ENCODE data around the gene CLDN10. TPM values are rescaled to one million over a fixed set of nuclear protein-coding genes. Genes with fewer than 3 reads are reported as not detected.

Gene CLDN10
- total and polyA plus RNA-seq, 2 of the 8 experiments (the other 6 are each of a cell fraction or from before 2014, with no cell fraction given): 41.2 to 43.6 TPM

- FAIRE-seq (no peak), DNase-seq (ENCODE audit: low read depth in 1 of 2, low spot score in 2 of 2) (no peak)
- H3K4me3 ChIP-seq (ENCODE audit: extremely low read depth in 1 of 4, insufficient read depth in 2 of 4, low read depth in 3 of 4, low read length in 4 of 4): no peak overlapping the region
- no peaks in the 10 kb centered on the region for H3K79me1 ChIP-seq (ENCODE audit: low read depth, low read length)
- peaks cover 0 to 3% (median 0%) of the 10 kb centered on the region in 4 experiments; a peak in 3 of 8 replicates for H3K36me3 ChIP-seq (ENCODE audit: control insufficient read depth in 2 of 4, insufficient read depth in 4 of 4, low read length in 3 of 4)
- no peak overlapping the region for H2AK5ac ChIP-seq (ENCODE audit: low read depth, low read length)
- H3K4me1 ChIP-seq (replicated peaks in 1 of 4; ENCODE audit: control insufficient read depth in 3 of 4, insufficient read depth in 4 of 4, low read length in 3 of 4): no peaks in the 10 kb centered on the region
- no peak overlapping the region for H3K4ac ChIP-seq (replicated peaks; ENCODE audit: insufficient read length, low read depth, low read length)
- H3K9ac ChIP-seq (replicated peaks in 1 of 4; ENCODE audit: extremely low read depth in 1 of 4, low read depth in 3 of 4, low read length in 3 of 4): no peak overlapping the region
- H2BK12ac ChIP-seq (ENCODE audit: low read depth, low read length): no peak overlapping the region
- no peak overlapping the region for H3K56ac ChIP-seq (replicated peaks; ENCODE audit: insufficient read length, low read depth, low read length)
- H3K27me3 ChIP-seq (replicated peaks in 1 of 4; ENCODE audit: control insufficient read depth in 3 of 4, extremely low read depth in 1 of 4, insufficient read depth in 3 of 4, low read length in 3 of 4): no peaks in the 10 kb centered on the region
- no peak overlapping the region for H3K23ac ChIP-seq (ENCODE audit: insufficient read length)
- no peaks in the 10 kb centered on the region for H3K23me2 ChIP-seq (ENCODE audit: low read depth, low read length)
- H2BK120ac ChIP-seq (replicated peaks; ENCODE audit: low read depth, low read length): no peak overlapping the region
- no peak overlapping the region for H2BK5ac ChIP-seq (ENCODE audit: low read depth, low read length)
- no peaks in the 10 kb centered on the region for H3K79me2 ChIP-seq (ENCODE audit: control insufficient read depth in 1 of 2, insufficient read depth in 2 of 2, low read length in 2 of 2)
- no peaks in the 10 kb centered on the region for H3K9me3 ChIP-seq (ENCODE audit: insufficient read depth in 2 of 2, low read depth in 1 of 2, low read length in 1 of 2)
- no peak overlapping the region for H2AFZ ChIP-seq (ENCODE audit: low read length)
- no peak overlapping the region for H4K91ac ChIP-seq (replicated peaks; ENCODE audit: insufficient read length, low read length)
- H3K14ac ChIP-seq (ENCODE audit: insufficient read length): no peak overlapping the region
- H4K8ac ChIP-seq (ENCODE audit: extremely low read depth, insufficient read depth, low read length): no peak overlapping the region
- H4K20me1 ChIP-seq (replicated peaks in 1 of 2; ENCODE audit: control insufficient read depth in 1 of 2, insufficient read depth in 2 of 2, low read length in 2 of 2): peaks cover 0 to 2% of the 10 kb centered on the region in 2 experiments
- 73% methylated on average over 5 of the region's 5 CpGs; no CpG with 5 or more reads in 1 of the 2 experiments for WGBS, 2 experiments (ENCODE audit: extremely low coverage in 1 of 2, insufficient coverage in 1 of 2, insufficient read length in 1 of 2, insufficient replicate concordance in 2 of 2, low coverage in 1 of 2, low lambda C conversion rate in 2 of 2, missing lambda C conversion rate in 1 of 2)
- CTCF ChIA-PET (ENCODE audit: partially characterized antibody): interaction anchor here (0.6 to 2.6 kb wide), 21 partner anchors 9 to 792 kb away, joined by 3 to 9 read pairs (median 4); partner anchors contain the start of gene CLDN10
- TF ChIP-seq CREB1 (IDR thresholded peaks at IDR 0.05): no peak
- no peak for TF ChIP-seq SP4 (IDR thresholded peaks at IDR 0.05; ENCODE audit: low read length)
- TF ChIP-seq NANOG (IDR thresholded peaks at IDR 0.05; ENCODE audit: insufficient read depth, low read depth, low read length, poor library complexity, severe bottlenecking): no peak
- no peak overlapping the region for H3K4me2 ChIP-seq (ENCODE audit: insufficient read depth in 1 of 2, low read depth in 2 of 2, low read length in 2 of 2)
- H2BK15ac ChIP-seq (ENCODE audit: low read length): no peak overlapping the region
- POLR2A ChIA-PET (ENCODE audit: partially characterized antibody): interaction anchor here (0.6 to 3.1 kb wide), 2 partner anchors 10 to 11 kb away, joined by 3 to 6 read pairs; no protein-coding TSS in a partner anchor
- H3K18ac ChIP-seq (ENCODE audit: extremely low read depth, low read length): no peak overlapping the region
- H3K27ac ChIP-seq (ENCODE audit: low read depth, low read length): no peak overlapping the region
- no peak overlapping the region for H2BK20ac ChIP-seq (ENCODE audit: low read length)
- no peak overlapping the region for H4K5ac ChIP-seq (ENCODE audit: insufficient read length, low read depth, low read length)
These were observed 12.3 kb downstream of the CLDN10 start for GRCh38 chr13:95564733-95565291.
